ENCODE measurements around the gene KATNB1. TPM values are rescaled to one million over a fixed set of nuclear protein-coding genes. Genes with fewer than 3 reads are reported as not detected.

Gene KATNB1
- total and polyA plus RNA-seq, 2 experiments from 2014 or later, result 31.4 to 65.9 TPM

DNA sequence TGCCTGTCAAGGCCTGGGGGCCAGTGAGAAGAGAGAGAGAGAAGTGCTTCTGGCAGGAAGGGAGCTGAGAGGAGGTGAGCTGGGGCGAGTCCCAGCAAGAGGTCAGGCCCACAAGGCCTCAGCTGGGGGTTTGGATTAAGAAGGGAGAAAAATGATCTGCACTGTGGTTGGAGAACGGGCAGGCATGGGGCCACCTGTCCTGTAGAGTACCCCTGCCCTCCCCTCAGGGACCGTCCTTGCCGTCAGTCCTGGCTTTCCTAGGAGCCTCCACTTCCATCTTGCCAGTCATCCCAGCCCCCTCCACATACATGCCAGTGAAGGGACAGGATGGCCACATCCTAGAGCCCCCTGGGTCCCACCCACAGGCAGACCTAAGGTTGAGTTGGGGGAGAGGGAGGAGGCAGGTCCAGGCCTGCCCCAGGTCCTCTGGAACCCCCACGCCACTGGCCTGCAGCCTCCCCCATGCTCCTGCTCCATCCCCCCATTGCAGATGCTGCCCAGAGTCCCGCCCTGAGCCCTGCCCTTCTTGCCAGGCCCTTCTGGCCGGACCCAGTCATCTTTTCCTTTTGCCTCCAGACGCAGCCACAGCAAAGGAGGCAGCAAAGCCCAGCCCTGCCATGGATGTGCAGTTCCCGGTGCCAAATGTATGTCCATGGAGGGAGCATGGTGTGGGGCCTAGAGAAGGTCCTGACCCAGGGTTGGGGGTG is 18.9 kb downstream of the KATNB1 start:
- H3F3A ChIP-seq (replicated peaks; ENCODE audit: low read depth), result no peaks in the 10 kb centered on the region
- no peaks in the 10 kb centered on the region; the same call in 1 of the 2 replicates for H4K20me1 ChIP-seq (replicated peaks; ENCODE audit: insufficient read depth)
- no peaks in the 10 kb centered on the region for H3K9me2 ChIP-seq (ENCODE audit: insufficient read depth)
- H3K27me3 ChIP-seq (ENCODE audit: insufficient read depth), result no peaks in the 10 kb centered on the region
- ATAC-seq (no peak), DNase-seq (ENCODE audit: low spot score) (no peak)
- H3K4me3 Mint-ChIP-seq, result no peak overlapping the region
- no peaks in the 10 kb centered on the region for H3K36me3 ChIP-seq (ENCODE audit: insufficient read depth)
- no peaks in the 10 kb centered on the region for H3K9me3 Mint-ChIP-seq
- H3K36me3 Mint-ChIP-seq (ENCODE audit: low read depth), result peaks cover 29% of the 10 kb centered on the region
- no peak overlapping the region for H3K4me3 ChIP-seq
- no peaks in the 10 kb centered on the region for H3K79me2 ChIP-seq (replicated peaks; ENCODE audit: insufficient read depth)
- no peak overlapping the region for H3K4me2 ChIP-seq
- peaks cover 6% of the 10 kb centered on the region for H3K27me3 Mint-ChIP-seq (ENCODE audit: insufficient read depth, low read depth, poor library complexity)
- TF ChIP-seq ZNF331 (CRISPR knock-in tag; IDR thresholded peaks at IDR 0.05; ENCODE audit: low read depth), result no peak
- no peak for TF ChIP-seq STAT1 (IDR thresholded peaks at IDR 0.05; ENCODE audit: unreplicated experiment)
- peaks cover 5% of the 10 kb centered on the region; the same call in 2 of the 3 replicates for H3K4me1 Mint-ChIP-seq
- no peaks in the 10 kb centered on the region; the same call in 1 of the 2 replicates for H3K4me1 ChIP-seq (ENCODE audit: insufficient read depth)
- H3K27ac Mint-ChIP-seq, result no peak overlapping the region
- H2AFZ ChIP-seq, result no peak overlapping the region
- no peak overlapping the region for H3K27ac ChIP-seq (ENCODE audit: low read depth)

DNA sequence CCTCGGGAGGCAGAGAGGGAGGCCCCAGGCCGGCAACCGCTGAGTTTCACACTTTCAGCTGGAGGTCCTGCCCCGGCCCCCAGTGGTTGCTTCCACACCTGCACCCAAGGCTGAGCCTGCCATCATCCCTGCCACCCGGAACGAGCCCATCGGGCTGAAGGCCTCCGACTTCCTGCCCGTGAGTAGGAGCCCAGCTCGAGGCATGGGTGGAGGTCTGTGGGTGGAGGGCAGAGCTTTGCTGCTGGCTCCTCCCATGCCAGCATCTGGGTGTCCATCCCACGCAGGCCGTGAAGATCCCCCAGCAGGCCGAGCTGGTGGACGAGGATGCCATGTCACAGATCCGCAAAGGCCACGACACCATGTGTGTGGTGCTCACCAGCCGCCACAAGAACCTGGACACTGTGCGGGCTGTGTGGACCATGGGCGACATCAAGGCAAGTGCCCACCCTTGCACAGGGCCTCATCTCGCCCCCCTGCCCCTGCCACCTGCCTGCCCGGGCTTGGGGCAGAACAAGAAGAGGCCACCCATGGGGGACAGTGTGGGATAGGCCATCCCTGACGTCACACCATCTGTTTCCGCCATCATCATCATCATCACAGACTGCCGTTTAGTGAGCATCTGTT is 19.6 kb downstream of the KATNB1 start:
- Histone ChIP-seq H3K36me3 (ENCODE audit: insufficient read depth) (no peaks in the 10 kb centered on the region), H3K27me3 (ENCODE audit: insufficient read depth) (no peaks in the 10 kb centered on the region), H3K4me1 (ENCODE audit: insufficient read depth) (no peaks in the 10 kb centered on the region; the same call in 1 of the 2 replicates), H2AFZ (no peak overlapping the region), H3K9me2 (ENCODE audit: insufficient read depth) (no peaks in the 10 kb centered on the region), H4K20me1 (replicated peaks; ENCODE audit: insufficient read depth) (no peaks in the 10 kb centered on the region), H3K4me2 (no peak overlapping the region), H3F3A (replicated peaks; ENCODE audit: low read depth) (no peaks in the 10 kb centered on the region), H3K79me2 (replicated peaks; ENCODE audit: insufficient read depth) (no peaks in the 10 kb centered on the region), H3K4me3 (no peak overlapping the region), H3K27ac (ENCODE audit: low read depth) (no peak overlapping the region)
- Mint-ChIP-seq H3K36me3 (ENCODE audit: low read depth) (peaks cover 27% of the 10 kb centered on the region), H3K4me1 (peaks cover 10% of the 10 kb centered on the region), H3K9me3 (no peaks in the 10 kb centered on the region), H3K4me3 (no peak overlapping the region), H3K27ac (no peak overlapping the region), H3K27me3 (ENCODE audit: insufficient read depth, low read depth, poor library complexity) (peaks cover 8% of the 10 kb centered on the region)
- DNase-seq (ENCODE audit: low spot score), result no peak
- TF ChIP-seq, protein P1, sequence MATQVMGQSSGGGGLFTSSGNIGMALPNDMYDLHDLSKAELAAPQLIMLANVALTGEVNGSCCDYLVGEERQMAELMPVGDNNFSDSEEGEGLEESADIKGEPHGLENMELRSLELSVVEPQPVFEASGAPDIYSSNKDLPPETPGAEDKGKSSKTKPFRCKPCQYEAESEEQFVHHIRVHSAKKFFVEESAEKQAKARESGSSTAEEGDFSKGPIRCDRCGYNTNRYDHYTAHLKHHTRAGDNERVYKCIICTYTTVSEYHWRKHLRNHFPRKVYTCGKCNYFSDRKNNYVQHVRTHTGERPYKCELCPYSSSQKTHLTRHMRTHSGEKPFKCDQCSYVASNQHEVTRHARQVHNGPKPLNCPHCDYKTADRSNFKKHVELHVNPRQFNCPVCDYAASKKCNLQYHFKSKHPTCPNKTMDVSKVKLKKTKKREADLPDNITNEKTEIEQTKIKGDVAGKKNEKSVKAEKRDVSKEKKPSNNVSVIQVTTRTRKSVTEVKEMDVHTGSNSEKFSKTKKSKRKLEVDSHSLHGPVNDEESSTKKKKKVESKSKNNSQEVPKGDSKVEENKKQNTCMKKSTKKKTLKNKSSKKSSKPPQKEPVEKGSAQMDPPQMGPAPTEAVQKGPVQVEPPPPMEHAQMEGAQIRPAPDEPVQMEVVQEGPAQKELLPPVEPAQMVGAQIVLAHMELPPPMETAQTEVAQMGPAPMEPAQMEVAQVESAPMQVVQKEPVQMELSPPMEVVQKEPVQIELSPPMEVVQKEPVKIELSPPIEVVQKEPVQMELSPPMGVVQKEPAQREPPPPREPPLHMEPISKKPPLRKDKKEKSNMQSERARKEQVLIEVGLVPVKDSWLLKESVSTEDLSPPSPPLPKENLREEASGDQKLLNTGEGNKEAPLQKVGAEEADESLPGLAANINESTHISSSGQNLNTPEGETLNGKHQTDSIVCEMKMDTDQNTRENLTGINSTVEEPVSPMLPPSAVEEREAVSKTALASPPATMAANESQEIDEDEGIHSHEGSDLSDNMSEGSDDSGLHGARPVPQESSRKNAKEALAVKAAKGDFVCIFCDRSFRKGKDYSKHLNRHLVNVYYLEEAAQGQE (IDR thresholded peaks at IDR 0.05; ENCODE audit: unreplicated experiment), result no peak
- TF ChIP-seq, protein P2, sequence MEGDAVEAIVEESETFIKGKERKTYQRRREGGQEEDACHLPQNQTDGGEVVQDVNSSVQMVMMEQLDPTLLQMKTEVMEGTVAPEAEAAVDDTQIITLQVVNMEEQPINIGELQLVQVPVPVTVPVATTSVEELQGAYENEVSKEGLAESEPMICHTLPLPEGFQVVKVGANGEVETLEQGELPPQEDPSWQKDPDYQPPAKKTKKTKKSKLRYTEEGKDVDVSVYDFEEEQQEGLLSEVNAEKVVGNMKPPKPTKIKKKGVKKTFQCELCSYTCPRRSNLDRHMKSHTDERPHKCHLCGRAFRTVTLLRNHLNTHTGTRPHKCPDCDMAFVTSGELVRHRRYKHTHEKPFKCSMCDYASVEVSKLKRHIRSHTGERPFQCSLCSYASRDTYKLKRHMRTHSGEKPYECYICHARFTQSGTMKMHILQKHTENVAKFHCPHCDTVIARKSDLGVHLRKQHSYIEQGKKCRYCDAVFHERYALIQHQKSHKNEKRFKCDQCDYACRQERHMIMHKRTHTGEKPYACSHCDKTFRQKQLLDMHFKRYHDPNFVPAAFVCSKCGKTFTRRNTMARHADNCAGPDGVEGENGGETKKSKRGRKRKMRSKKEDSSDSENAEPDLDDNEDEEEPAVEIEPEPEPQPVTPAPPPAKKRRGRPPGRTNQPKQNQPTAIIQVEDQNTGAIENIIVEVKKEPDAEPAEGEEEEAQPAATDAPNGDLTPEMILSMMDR (conservative IDR thresholded peaks at IDR 0.05; ENCODE audit: low read depth in 2 of 2), result peak in 1 of 2 experiments; percentile 22; a peak in 3 of 4 replicates
- ATAC-seq, result no peak

All from GM23338 (cell line).